KMS-11 (cell line): ENCODE results near the gene EHD1.

ENCODE experiments used
- H2AFZ ChIP-seq: fragments of 200-600 bp; sonication (generic); 2 replicates; pipeline ENCODE4 v1.6.1; 2016; ENCODE audit warnings: antibody characterized with exemption, mixed run types, low read depth
- H3K27ac ChIP-seq: fragments of 200-600 bp; sonication (generic); 2 replicates; pipeline ENCODE4 v1.6.1; 2016; ENCODE audit warnings: mild to moderate bottlenecking, mixed run types
- H3K27me3 ChIP-seq: fragments of 200-600 bp; sonication (generic); 2 replicates; pipeline ENCODE4 v1.6.1; 2017; ENCODE audit warnings: mild to moderate bottlenecking, low read depth, mixed run types, moderate library complexity; ENCODE audit not compliant: insufficient read depth
- H3K36me3 ChIP-seq: fragments of 200-600 bp; sonication (generic); 2 replicates; pipeline ENCODE4 v1.6.1; 2017; ENCODE audit warnings: mild to moderate bottlenecking, mixed run types; ENCODE audit not compliant: insufficient read depth
- H3K4me1 ChIP-seq: fragments of 200-600 bp; sonication (generic); 2 replicates; pipeline ENCODE4 v1.6.1; 2016; ENCODE audit warnings: mild to moderate bottlenecking, low read depth, mixed run types; ENCODE audit not compliant: poor library complexity, severe bottlenecking
- H3K4me2 ChIP-seq: fragments of 200-600 bp; sonication (generic); 2 replicates; pipeline ENCODE4 v1.7.0; 2016; ENCODE audit warnings: mild to moderate bottlenecking, mixed run types
- H3K4me3 ChIP-seq: fragments of 200-600 bp; sonication (generic); IDR thresholded peaks from 2 replicates; pipeline ENCODE4 v1.6.1; 2017; ENCODE audit warnings: low read depth, low read length, mixed read lengths; ENCODE audit not compliant: insufficient read depth
- H3K79me2 ChIP-seq: fragments of 200-600 bp; sonication (generic); 2 replicates; pipeline ENCODE4 v1.6.1; 2016; ENCODE audit warnings: low read depth, mixed run types; ENCODE audit not compliant: insufficient read depth
- H3K9ac ChIP-seq: fragments of 200-600 bp; sonication (generic); 2 replicates; pipeline ENCODE4 v1.6.1; 2016; ENCODE audit warnings: mild to moderate bottlenecking, mixed run types
- H4K20me1 ChIP-seq: fragments of 200-600 bp; sonication (generic); 2 replicates; pipeline ENCODE4 v1.6.1; 2016; ENCODE audit warnings: mild to moderate bottlenecking, mixed run types; ENCODE audit not compliant: insufficient read depth
- CTCF ChIP-seq: fragments of 200-600 bp; sonication (generic); conservative IDR thresholded peaks from 2 replicates; pipeline ENCODE4 v1.6.1; 2017; ENCODE audit warnings: low read depth, mild to moderate bottlenecking, antibody characterized with exemption, low read length, moderate library complexity, mixed read lengths

EHD1 gene

DNA sequence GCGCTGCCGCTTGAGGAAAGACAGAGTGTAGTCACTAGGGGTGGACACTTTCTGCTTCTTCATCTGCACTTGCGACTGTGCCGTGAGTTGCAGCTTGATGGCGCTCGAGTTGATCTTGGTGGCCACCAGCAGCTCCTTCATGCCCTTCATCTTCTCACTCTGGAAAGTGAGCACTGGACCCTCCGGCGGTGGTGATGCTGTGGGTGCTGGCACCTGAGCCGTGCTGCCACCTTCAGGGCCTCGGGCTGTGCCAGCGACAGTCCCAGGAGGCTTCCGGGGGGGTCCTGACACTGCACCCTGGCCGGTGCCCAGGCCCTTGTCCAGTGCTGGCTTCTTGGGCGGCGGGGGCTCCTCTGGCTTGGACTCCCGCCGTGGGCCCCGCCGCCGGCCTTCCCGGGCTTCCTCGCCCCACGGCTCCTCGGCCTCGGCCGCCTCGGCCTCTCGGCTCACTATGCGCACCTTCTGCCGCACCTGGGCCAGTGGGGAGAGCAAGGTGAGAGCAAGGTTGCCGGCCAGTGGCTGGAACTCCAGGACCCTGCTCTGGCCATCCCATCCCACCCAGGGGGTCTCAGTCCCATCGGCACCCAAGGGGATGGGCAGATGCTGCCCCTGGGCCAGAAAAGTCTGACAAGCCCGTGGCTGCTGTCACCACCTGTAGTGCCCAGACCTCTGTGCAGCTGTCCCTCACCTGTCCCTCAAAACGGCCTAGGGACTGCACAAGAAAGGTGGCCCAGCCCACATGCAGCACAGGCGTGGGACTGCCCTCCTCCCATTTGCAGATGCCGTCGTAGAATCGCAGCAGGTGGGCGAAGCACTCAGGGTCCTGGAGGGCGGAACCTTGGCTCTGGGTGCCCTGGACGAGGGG is 73.8 kb downstream of the EHD1 start:
- no peak overlapping the region for H3K4me3 ChIP-seq
- no peak for TF ChIP-seq CTCF
- H2AFZ ChIP-seq, result no peak overlapping the region
- H3K79me2 ChIP-seq, result no peaks in the 10 kb centered on the region
- H3K4me2 ChIP-seq, result peak overlapping the region; percentile 69; the same call in 1 of the 2 replicates
- H3K36me3 ChIP-seq, result no peaks in the 10 kb centered on the region
- H3K27ac ChIP-seq, result no peak overlapping the region
- H3K27me3 ChIP-seq, result no peaks in the 10 kb centered on the region
- peaks cover 12% of the 10 kb centered on the region for H3K4me1 ChIP-seq
- no peak overlapping the region for H3K9ac ChIP-seq
- H4K20me1 ChIP-seq, result no peaks in the 10 kb centered on the region

DNA sequence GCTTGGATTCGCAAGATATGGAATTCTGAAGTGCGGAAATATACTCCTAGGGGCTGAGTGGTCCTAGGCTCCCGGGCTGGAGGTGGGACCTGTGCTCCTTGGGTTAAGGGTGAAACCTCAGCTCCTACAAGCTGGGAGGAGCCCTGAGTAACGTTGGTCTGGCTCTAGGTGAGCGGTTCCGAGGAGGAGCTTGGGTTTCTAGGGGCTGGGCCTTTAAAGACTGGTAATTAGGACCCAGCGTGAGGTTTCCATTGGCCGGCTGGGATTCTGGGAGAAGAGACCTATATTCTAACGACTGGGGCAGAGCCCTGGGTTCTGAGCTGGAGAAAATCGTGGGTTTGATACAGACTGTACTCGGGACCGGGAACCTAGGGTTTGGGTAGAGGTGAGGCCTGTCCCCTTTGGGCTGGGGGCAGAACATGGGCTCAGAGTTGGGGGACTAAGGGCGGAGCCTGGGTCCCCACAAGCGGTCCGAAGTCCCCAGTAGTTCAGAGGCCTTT is 74.5 kb downstream of the EHD1 start:
- H3K27me3 ChIP-seq, result no peaks in the 10 kb centered on the region
- TF ChIP-seq CTCF, result no peak
- no peak overlapping the region for H3K27ac ChIP-seq
- H2AFZ ChIP-seq, result peak overlapping the region; percentile 44; the same call in 1 of the 2 replicates
- peaks cover 12% of the 10 kb centered on the region for H3K4me1 ChIP-seq
- no peak overlapping the region for H3K4me3 ChIP-seq
- H3K4me2 ChIP-seq, result peak overlapping the region; percentile 69
- H3K36me3 ChIP-seq, result no peaks in the 10 kb centered on the region
- H3K9ac ChIP-seq, result no peak overlapping the region; the same call in 1 of the 2 replicates
- no peaks in the 10 kb centered on the region for H4K20me1 ChIP-seq
- H3K79me2 ChIP-seq, result no peaks in the 10 kb centered on the region

- peaks cover 12% of the 10 kb centered on the region for H3K4me1 ChIP-seq
- TF ChIP-seq CTCF, result no peak
- peak within 1 kb of the TSS; percentile 44; the same call in 1 of the 2 replicates for H2AFZ ChIP-seq
- no peak within 1 kb of the TSS for H3K27ac ChIP-seq
- no peaks in the 10 kb centered on the region for H3K79me2 ChIP-seq
- H4K20me1 ChIP-seq, result no peaks in the 10 kb centered on the region
- H3K9ac ChIP-seq, result no peak within 1 kb of the TSS; the same call in 1 of the 2 replicates
- peak within 1 kb of the TSS; percentile 69 for H3K4me2 ChIP-seq
- no peaks in the 10 kb centered on the region for H3K27me3 ChIP-seq
- H3K4me3 ChIP-seq, result no peak within 1 kb of the TSS
- no peaks in the 10 kb centered on the region for H3K36me3 ChIP-seq
Measured at GRCh38 chr11:64803158-64803845, 75.1 kb downstream of the EHD1 start, which contains the start of gene MAP4K2. Gene MAP4K2, minus strand, starts transcription at chr11:64803214. Its CDS starts 65 bp downstream, at chr11:64803149.

DNA sequence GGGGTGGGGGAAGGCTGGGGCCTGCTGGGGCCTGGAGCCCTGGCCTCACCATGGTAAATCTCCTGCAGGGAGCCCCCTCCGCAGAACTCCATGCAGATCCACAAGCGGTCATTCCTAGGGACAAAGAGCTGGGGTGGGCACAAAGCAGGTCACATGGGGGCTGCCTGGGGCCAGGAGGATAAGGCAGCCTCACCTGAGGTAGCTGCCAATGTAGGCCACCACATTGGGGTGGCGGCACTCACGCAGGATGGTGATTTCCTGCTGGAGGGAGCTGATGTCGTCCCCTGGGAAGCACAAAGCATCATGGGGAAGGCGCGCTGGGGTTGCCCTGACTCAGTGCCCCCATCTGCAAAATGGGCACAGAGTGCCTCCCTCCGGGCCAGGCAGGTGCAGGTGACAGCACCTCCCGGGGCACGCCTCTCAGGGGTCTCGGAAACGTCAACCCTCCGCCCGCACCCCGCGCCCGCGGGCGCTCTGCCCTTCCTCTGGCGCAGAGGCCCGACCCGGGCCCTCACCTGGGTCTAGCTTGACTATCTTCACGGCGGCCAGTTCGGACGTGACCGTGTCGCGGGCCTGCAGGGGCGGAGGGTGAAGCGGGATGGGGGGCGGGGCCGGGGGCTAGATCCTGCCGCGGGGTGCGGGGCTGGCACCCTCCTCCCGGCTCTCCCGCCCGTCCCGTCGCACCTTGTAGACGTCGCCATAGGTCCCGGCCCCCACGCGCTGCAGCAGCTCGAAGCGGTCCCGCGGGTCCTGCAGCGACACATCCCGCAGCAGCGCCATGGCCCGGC is 75.9 kb downstream of the EHD1 start:
- TF ChIP-seq CTCF, result no peak
- Histone ChIP-seq H3K79me2 (no peaks in the 10 kb centered on the region), H3K27me3 (no peaks in the 10 kb centered on the region), H2AFZ (peak overlapping the region; percentile 26; the same call in 1 of the 2 replicates), H3K4me1 (peaks cover 12% of the 10 kb centered on the region), H3K9ac (no peak overlapping the region), H3K4me2 (peak overlapping the region; percentile 45), H4K20me1 (no peaks in the 10 kb centered on the region), H3K27ac (no peak overlapping the region), H3K4me3 (no peak overlapping the region), H3K36me3 (no peaks in the 10 kb centered on the region)
